Breast epithelium (tissue), 4 donors: Measurements from ENCODE around the gene GALNT9. TPM values are rescaled to one million over a fixed set of nuclear protein-coding genes. Genes with fewer than 3 reads are reported as not detected.

Experiments
- DNase-seq, 2 donors: peaks; one replicate each; pipeline ENCODE4 v3.0.0-alpha.2; 2019; ENCODE audit warnings: low spot score in 2 of 2
- H3K27ac ChIP-seq, 2 donors: fragments of 200-600 bp; sonication (generic) in 1 of 2; one replicate each; pipeline ENCODE4 v1.5.1; 2016 to 2019; ENCODE audit warnings: mild to moderate bottlenecking in 1 of 2
- H3K27me3 ChIP-seq, 2 donors: fragments of 200-600 bp; sonication (generic) in 1 of 2; one replicate each; pipeline versions ENCODE4 v1.5.1 to v1.6.0; 2017 to 2019; ENCODE audit warnings: control low read depth in 1 of 2, mild to moderate bottlenecking in 1 of 2
- H3K36me3 ChIP-seq: fragments of 200-600 bp; one replicate; pipeline ENCODE4 v1.5.1; 2019
- H3K4me1 ChIP-seq, 2 donors: fragments of 200-600 bp; sonication (generic); one replicate each; pipeline ENCODE4 v1.5.1; 2016 to 2019; ENCODE audit warnings: control low read depth in 1 of 2
- H3K4me3 ChIP-seq, 3 donors: fragments of 200-600 bp; sonication (generic); 1 replicate in 2 of 3; 2 replicates in 1 of 3; pipeline ENCODE4 v1.5.1; 2016 to 2019; ENCODE audit warnings: mild to moderate bottlenecking in 3 of 3, moderate library complexity in 2 of 3
- H3K9me3 ChIP-seq, 2 donors: fragments of 200-600 bp; sonication (generic) in 1 of 2; one replicate each; pipeline ENCODE4 v1.5.1; 2016 to 2019; ENCODE audit warnings: control low read depth in 1 of 2
- CTCF ChIP-seq, 3 donors: fragments of 450-650 bp; IDR thresholded peaks; one replicate each; pipeline ENCODE4 v1.5.1; 2016 to 2017; ENCODE audit warnings: antibody characterized with exemption in 3 of 3, mild to moderate bottlenecking in 3 of 3, moderate library complexity in 3 of 3
- POLR2A ChIP-seq: fragments of 450-650 bp; IDR thresholded peaks from one replicate; pipeline ENCODE4 v1.6.1; 2016; ENCODE audit warnings: antibody characterized with exemption, mild to moderate bottlenecking, moderate library complexity
- POLR2AphosphoS5 ChIP-seq, 3 donors: sonication (generic); formaldehyde crosslinking; IDR thresholded peaks; one replicate each; pipeline ENCODE4 v1.6.1; 2017; ENCODE audit warnings: antibody characterized with exemption in 3 of 3
- intact Hi-C: fragments of 100-400 bp; cut with DNase I; formaldehyde crosslinking; loops from one replicate; pipeline ENCODE4 v1.15.1; 2023; ENCODE audit warnings: low total_unique reads
- total RNA-seq, 3 donors: library from RNA; depleted of rRNA; stranded (reverse); fragments of >200 nt; gene quantifications; one replicate each; pipeline ENCODE4 v1.1.0, GENCODE V29; 2016

GALNT9 gene
- total RNA-seq, 3 donors from 2014 or later = 2.9 TPM; not detected in 2

GRCh38 chr12:132317233-132317938 lies 12.0 kb downstream of the GALNT9 start:
- no peak for TF ChIP-seq CTCF (IDR thresholded peaks at IDR 0.05)
- no peak for TF ChIP-seq POLR2A
- no peak for TF ChIP-seq POLR2AphosphoS5 (IDR thresholded peaks at IDR 0.05)
- intact Hi-C loops = no loop called here
- no peak overlapping the region for H3K4me3 ChIP-seq
- H3K27me3 ChIP-seq = peaks cover 0 to 39% of the 10 kb centered on the region in 2 donors
- peaks cover 5% of the 10 kb centered on the region in 2 donors for H3K9me3 ChIP-seq
- no peak for DNase-seq
- no peaks in the 10 kb centered on the region for H3K36me3 ChIP-seq
- H3K4me1 ChIP-seq = no peaks in the 10 kb centered on the region
- H3K27ac ChIP-seq = no peak overlapping the region

- H3K27me3 ChIP-seq = peaks cover 0 to 32% of the 10 kb centered on the region in 2 donors
These were observed 12.7 kb downstream of the GALNT9 start for GRCh38 chr12:132316497-132317232.

GRCh38 chr12:132315951-132316350 lies 13.4 kb downstream of the GALNT9 start:
- DNase-seq = no peak
- TF ChIP-seq CTCF (IDR thresholded peaks at IDR 0.05) (no peak), POLR2AphosphoS5 (IDR thresholded peaks at IDR 0.05) (no peak), POLR2A (no peak)
- Histone ChIP-seq H3K4me1 (no peaks in the 10 kb centered on the region), H3K27me3 (peaks cover 0 to 27% of the 10 kb centered on the region in 2 donors), H3K36me3 (no peaks in the 10 kb centered on the region), H3K9me3 (peaks cover 17 to 19% of the 10 kb centered on the region in 2 donors), H3K27ac (no peak overlapping the region), H3K4me3 (no peak overlapping the region)
- intact Hi-C loops = no loop called here

More at GRCh38 chr12:132316497-132317232, 12.7 kb downstream of the GALNT9 start:
- intact Hi-C loops = no loop called here
- Histone ChIP-seq H3K4me3 (no peak overlapping the region), H3K36me3 (no peaks in the 10 kb centered on the region), H3K4me1 (no peaks in the 10 kb centered on the region), H3K27ac (no peak overlapping the region), H3K9me3 (peaks cover 10 to 12% of the 10 kb centered on the region in 2 donors)
- no peak for DNase-seq
- TF ChIP-seq POLR2A = no peak
- TF ChIP-seq POLR2AphosphoS5 (IDR thresholded peaks at IDR 0.05) = no peak
- TF ChIP-seq CTCF (IDR thresholded peaks at IDR 0.05) = no peak

- Histone ChIP-seq H3K36me3 (no peaks in the 10 kb centered on the region), H3K4me3 (no peak overlapping the region), H3K27ac (no peak overlapping the region), H3K4me1 (no peaks in the 10 kb centered on the region), H3K9me3 (peaks cover 21 to 23% of the 10 kb centered on the region in 2 donors), H3K27me3 (peaks cover 0 to 27% of the 10 kb centered on the region in 2 donors)
- TF ChIP-seq POLR2AphosphoS5 (IDR thresholded peaks at IDR 0.05) = no peak
- TF ChIP-seq POLR2A = no peak
- intact Hi-C loops = no loop called here
- no peak for DNase-seq
These were observed 13.9 kb downstream of the GALNT9 start for GRCh38 chr12:132315507-132315906.

GRCh38 chr12:132314516-132315233 lies 14.7 kb downstream of the GALNT9 start:
- H3K4me1 ChIP-seq = no peaks in the 10 kb centered on the region
- no peak overlapping the region for H3K4me3 ChIP-seq
- TF ChIP-seq POLR2A = no peak
- no peak for TF ChIP-seq CTCF (IDR thresholded peaks at IDR 0.05)
- no peak for TF ChIP-seq POLR2AphosphoS5 (IDR thresholded peaks at IDR 0.05)
- DNase-seq = no peak
- no peak overlapping the region for H3K27ac ChIP-seq
- peaks cover 24 to 28% of the 10 kb centered on the region in 2 donors for H3K9me3 ChIP-seq
- peaks cover 0 to 27% of the 10 kb centered on the region in 2 donors for H3K27me3 ChIP-seq
- intact Hi-C loops = no loop called here
- H3K36me3 ChIP-seq = no peaks in the 10 kb centered on the region
